Liver (tissue), 3 donors: Measurements from ENCODE around the gene KNDC1.

Experiments
- ATF3 ChIP-seq: IDR thresholded peaks from 2 replicates; pipeline ENCODE4 v1.6.1; 2016; ENCODE audit warnings: antibody characterized with exemption
- CTCF ChIP-seq: fragments of 150-350 bp; IDR thresholded peaks from 2 replicates; pipeline ENCODE4 v1.5.1; 2017; ENCODE audit warnings: improper control_type of control experiment, low read depth, low read length; ENCODE audit not compliant: missing input control
- FOXA1 ChIP-seq: IDR thresholded peaks from 2 replicates; pipeline ENCODE4 v1.6.1; 2016; ENCODE audit warnings: antibody characterized with exemption
- FOXA2 ChIP-seq: IDR thresholded peaks from 2 replicates; pipeline ENCODE4 v1.6.1; 2016; ENCODE audit warnings: antibody characterized with exemption
- YY1 ChIP-seq: IDR thresholded peaks from 2 replicates; pipeline ENCODE4 v1.6.1; 2016; ENCODE audit warnings: antibody characterized with exemption, mild to moderate bottlenecking
- donor health status: healthy.
- donor health status: healthy.

- TF ChIP-seq ATF3 (no peak), CTCF (no peak), YY1 (no peak), FOXA1 (no peak), FOXA2 (no peak)
Measured at GRCh38 chr10:133203652-133204195, 43.7 kb downstream of the KNDC1 start.
